Measurements from ENCODE around the gene NDEL1.

NDEL1 gene

GRCh38 chr17:8480011-8480976 lies 44.6 kb downstream of the NDEL1 start:
- no peak for DNase-seq

- no peak for DNase-seq
Measured at GRCh38 chr17:8481089-8481488, 45.4 kb downstream of the NDEL1 start.

GRCh38 chr17:8481703-8482102 lies 46.0 kb downstream of the NDEL1 start:
- DNase-seq: no peak

DNA sequence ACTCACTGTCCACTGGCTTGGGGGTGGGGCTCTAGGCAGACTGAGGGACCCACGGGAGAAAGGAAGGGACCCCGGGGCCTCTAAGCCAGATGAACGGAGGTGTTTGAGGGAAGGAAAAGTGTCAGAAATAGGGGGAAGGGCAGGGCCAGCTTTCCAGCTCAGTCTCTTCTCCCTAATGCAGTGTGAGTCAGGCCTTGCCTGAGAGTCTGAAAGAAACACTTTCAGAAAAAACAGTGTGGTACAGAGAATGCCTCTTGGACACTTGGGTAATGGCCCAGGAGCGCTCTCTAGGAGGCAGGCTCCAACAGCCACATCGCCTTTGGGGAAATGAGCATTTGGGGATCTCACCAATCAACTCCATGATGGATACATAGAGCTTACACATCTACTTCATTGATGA lies 46.9 kb downstream of the NDEL1 start:
- DNase-seq: no peak

GRCh38 chr17:8484465-8484864 lies 48.8 kb downstream of the NDEL1 start:
- no peak for DNase-seq

DNA sequence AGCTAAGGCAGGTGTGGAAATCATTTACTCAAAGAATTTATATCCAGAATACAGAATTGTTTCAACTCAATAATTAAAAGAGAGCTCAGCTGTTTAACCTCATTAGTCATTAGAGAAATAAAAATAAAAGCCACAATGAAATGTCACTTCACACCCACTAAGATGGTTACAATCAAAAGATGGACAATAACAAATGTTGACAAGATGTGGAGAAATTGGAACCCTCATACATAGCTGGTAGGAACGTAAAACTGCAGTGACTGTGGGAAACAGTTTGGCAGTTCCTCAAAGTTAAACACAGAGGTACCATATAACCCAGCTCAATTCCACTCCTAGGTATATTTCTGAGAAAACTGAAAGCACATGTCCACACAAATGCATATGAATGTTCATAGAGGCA lies 49.8 kb downstream of the NDEL1 start:
- DNase-seq: no peak

DNA sequence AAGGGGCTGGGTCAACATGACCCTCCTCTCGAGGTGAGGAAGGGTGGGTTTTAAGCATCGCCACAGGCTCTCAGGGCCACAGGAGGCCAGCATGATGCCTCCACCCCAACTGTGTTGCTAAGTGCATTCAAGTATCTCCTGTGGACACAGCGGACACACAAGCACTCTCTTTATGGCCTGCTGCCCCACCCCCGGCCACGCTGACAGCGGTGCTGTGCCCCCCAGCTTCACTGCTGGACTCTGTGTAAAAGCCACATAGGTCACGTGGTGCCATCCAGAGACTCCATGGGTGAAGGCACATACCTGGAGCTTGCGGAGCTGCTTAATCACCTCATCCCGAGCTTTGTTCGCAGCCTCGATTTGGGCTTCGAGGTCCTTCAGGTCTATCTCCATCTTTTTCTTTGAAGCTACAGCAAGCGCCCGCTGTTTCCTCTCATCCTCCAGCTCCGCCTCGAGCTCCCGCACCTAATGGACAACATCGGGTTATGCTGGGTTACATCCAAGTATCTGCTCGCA lies 51.5 kb downstream of the NDEL1 start:
- no peak for DNase-seq

DNA sequence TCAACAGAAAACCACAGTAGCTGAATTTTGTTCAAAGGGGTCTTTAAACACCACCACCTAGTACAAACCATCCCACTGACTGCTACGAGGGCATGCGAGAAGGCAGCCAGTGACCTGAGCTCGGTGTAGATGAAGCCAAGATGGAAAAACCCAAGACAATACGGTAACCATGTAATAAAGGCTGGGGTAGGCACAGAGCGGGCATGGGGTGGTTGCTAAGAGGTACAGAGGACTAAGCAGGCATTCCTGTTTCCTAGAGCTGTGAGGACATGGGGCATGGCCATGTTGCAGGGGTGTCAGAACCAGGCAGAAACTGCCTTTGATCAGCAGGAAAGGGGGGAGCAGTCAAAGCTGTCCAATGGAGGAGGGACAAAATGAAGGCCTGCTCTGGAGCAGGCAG lies 52.1 kb downstream of the NDEL1 start:
- DNase-seq: no peak

- DNase-seq: no peak
Measured at GRCh38 chr17:8488491-8488890, 52.8 kb downstream of the NDEL1 start.

GRCh38 chr17:8488901-8489300 lies 53.2 kb downstream of the NDEL1 start:
- DNase-seq: no peak

DNA sequence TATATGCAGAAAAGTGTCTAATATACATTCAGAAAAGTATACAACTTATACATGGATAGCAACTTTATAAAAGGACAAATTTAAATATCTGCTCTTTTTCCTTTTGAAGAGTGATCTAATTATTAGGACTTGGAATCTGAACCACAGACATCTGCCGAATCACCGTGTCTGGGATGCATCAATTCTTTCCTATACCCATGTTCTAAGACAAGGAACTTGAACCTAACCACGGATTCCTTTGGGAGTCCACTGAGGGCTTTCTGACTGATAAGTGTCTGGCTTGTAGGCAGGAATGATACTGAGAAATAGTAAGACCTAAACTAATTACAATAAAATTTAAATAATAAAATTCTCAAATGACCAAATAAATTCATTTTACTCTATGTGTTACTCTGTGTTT lies 54.2 kb downstream of the NDEL1 start:
- DNase-seq: no peak

DNA sequence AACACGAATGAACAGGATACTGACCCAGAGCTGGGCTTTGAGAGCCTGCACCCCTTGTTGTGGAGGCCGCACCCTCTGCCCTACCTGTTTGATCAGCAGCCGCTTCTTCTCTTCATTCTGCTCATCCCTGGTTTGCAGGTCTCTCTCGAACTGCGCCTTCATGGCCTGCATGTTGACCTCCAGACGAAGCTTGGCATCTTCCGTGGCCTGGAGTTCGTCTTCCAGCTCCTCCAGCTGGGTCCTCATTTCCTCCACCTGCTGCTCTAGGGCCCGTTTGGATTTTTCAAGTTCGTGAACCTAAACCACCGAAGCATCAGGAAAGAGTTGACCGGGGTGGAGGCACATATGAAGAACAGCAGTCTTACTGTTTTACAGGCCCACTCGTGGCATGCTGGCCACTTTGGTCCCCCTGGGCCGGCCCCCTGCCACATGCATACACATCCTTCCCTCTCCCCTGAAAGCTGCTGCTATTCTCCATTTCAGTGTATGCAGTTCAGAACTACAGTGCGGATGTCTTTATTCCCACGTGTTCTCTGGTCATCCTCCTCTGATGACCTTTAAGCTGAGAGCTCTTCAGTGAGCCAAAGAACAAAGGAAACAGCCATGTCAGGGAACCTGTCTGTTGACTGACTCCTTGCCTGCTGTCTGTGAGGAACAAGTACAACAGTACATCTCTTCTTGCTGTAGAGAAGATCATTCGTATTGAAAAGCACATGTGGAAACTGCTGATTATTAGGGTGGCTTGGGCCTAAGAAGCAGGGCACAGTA lies 54.8 kb downstream of the NDEL1 start:
- DNase-seq: no peak

DNA sequence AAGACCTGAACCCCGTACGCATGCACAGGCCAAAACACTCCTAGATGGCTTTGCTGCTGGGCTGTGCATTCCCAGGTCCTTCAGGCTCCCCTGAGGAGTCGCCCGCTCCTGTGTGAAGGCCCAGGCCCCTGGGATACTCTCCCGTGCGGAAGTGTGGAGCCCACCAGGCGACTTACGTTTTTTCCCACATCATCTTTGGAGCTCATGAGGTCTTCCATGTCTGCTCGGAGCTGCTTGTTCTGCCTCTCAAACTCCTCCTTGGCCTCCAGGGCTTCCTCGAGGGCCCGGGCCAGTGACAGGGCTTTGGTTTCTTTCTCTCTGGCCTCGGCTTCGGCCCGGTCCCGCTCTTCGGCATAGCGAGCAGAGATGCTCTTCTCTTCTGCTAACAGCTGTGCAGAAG lies 56.4 kb downstream of the NDEL1 start:
- DNase-seq: no peak

DNA sequence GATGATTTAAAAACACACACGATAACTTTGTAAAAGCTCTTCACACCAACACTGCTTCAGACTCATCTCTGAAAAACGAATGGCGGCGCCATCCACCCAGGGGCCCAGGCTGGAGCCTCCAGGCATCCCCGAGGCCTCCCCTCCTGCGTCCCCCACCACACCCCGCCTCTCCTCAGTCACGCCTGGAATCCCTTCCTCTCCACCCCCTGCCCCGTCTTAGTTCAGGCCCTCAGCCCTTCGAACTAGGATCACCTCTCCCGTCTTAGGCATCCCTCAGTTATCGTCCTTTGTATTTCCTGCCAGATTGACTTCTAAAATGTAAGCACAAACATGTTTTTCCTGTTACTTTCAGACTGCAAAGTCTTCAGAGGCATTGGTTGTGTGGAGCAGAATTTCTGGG lies 58.3 kb downstream of the NDEL1 start:
- DNase-seq: no peak

DNA sequence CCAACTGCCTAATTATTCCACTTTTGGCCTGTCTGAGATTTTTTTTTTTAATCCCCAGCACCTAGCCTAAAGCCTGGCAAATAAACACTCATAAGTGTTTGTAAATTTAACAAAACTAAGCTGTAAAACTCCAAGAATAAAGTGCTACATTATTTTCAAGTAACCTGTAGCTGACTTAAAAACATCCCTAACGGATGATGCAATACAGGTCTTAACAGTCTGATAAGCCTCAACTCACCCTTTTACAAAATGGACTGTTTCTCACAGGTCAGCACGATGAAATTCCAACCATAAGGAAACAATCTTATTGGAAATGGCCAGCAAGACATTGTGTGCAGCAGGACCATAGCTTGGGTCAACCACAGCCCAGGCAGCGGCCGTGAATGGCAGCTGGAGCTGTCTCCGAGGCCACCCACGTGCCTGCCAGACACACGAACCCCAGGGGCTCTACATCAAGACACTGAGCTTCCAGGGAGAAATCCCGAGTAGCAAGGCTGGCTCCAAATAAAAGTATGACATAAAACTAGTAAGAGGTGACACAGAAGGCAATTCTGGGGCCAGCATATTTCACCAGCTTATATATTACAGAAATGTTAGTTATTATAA lies 58.9 kb downstream of the NDEL1 start:
- DNase-seq: no peak

DNA sequence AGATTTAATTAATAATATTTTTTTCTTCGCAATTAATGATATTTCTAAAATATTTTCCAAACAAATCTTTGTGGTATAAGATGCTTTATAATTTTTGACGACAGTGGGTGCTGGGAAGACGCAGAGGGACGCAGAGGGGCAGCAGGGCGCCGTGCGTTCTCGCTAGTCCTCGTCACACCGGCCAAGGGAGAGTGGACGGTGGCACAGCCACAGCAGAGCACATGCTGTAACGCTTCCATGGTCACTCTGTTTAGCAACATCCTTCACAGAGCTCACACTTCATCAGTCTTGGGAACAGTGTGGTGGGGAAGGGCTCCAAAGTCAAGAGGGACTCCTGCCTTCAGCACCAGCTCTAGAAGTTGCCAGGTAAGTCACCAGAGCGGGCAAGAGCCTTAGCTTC lies 60.4 kb downstream of the NDEL1 start:
- DNase-seq: no peak

GRCh38 chr17:8499171-8499570 lies 63.5 kb downstream of the NDEL1 start:
- no peak for DNase-seq

DNA sequence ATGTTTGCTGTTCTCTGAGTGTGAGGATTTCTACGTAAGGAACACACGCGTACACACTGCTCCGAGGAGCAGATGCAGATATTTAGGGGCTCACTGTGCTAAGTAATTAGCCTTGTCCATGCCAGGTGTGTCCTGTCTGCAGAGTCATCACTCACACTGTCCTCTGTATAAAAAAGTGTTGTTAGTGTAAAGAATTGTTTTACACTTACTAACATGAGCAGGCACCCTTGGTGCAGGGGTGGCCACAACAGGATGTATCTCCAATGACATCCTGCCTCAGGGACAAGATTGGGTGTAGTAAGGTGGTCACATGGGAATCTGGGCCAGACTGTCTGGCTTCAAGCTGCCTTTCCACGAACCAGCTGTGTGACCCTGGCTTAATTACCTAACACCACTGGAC lies 63.9 kb downstream of the NDEL1 start:
- no peak for DNase-seq

- no peak for DNase-seq
Measured at GRCh38 chr17:8500609-8501008, 64.9 kb downstream of the NDEL1 start.

DNA sequence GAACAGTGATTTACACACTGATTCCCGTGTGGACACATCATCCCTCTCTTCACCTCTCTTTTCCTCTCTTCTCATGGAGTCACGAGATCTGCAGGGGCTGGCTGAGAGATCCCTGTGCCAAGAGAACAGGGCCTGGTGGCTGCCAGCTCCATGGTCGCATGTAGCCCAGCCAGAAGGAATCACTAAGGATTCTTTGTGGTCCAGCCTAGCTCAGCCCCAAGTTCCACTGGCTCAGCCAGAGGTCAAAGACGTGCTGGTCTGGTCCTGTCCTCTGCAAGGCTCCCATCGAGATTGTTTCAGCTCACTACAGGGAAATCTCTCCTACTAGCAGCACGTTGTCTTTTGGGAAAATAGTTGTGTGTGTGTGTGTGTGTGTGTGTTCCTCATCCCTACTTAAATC lies 66.4 kb downstream of the NDEL1 start:
- no peak for DNase-seq

DNA sequence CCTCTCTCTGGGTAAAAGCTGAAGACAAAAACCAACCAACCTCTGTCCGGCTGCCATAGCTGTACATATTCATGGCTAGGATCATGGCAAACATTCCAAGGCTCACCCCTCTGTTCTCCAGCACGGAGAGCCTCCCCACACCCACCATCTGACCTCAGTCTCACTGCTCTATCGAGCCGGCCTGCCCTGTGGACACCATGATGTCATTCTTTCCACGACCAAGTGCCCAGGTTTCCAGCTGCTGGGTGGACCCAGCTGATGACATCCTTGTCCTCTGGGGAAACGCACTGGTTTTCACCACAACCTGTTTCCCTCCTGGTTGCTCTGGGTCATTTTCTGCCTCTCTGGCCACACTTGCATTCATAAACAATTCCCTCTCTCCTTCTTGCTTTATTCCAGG lies 67.7 kb downstream of the NDEL1 start:
- no peak for DNase-seq

GRCh38 chr17:8503807-8504206 lies 68.1 kb downstream of the NDEL1 start:
- DNase-seq: no peak

- no peak for DNase-seq
Measured at GRCh38 chr17:8504460-8505207, 69.0 kb downstream of the NDEL1 start.

Measured in CD4-positive, alpha-beta T cell treated with Interleukin-4 for 1 hour (primary cell).